A172 (cell line): ENCODE measurements around the gene GABRB3. TPM values are rescaled to one million over a fixed set of nuclear protein-coding genes. Genes with fewer than 3 reads are reported as not detected.

Source experiments
- DNase-seq: peaks from one replicate; pipeline ENCODE4 v3.0.0-alpha.2; 2015; ENCODE audit warnings: low spot score
- total RNA-seq: library from RNA; depleted of rRNA; stranded (reverse); fragments of >200 nt; shearing (Covaris generic); gene quantifications from 2 replicates; pipeline ENCODE4 v1.2.3, GENCODE V29; 2014

GABRB3 gene
- total RNA-seq, 1 experiment from 2014 or later: not detected

DNA sequence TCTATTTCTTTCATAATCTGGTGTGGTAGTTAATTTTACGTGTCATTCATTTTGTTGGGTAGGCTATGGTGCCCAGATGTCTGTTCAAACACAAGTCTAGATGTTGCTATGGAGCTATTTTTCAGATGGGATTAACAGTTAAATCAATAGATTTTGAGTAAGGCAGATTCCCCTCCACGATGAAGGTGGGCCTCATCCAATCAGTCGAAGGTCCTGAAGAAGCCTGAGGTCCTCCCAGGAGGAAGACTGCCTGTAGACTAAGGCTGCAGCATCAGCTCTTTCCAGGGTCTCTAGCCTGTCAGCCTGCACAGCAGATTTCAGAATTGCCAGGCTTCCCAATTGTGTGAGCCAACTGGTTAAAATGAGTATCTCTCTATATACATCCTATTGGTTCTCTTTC is 92.9 kb downstream of the GABRB3 start:
- DNase-seq: no peak

- DNase-seq: no peak
These were observed 96.8 kb downstream of the GABRB3 start for GRCh38 chr15:26676115-26676514.

- DNase-seq: no peak
These were observed 98.4 kb downstream of the GABRB3 start for GRCh38 chr15:26674467-26674866.

GRCh38 chr15:26673445-26673844 is 99.4 kb downstream of the GABRB3 start:
- no peak for DNase-seq

DNA sequence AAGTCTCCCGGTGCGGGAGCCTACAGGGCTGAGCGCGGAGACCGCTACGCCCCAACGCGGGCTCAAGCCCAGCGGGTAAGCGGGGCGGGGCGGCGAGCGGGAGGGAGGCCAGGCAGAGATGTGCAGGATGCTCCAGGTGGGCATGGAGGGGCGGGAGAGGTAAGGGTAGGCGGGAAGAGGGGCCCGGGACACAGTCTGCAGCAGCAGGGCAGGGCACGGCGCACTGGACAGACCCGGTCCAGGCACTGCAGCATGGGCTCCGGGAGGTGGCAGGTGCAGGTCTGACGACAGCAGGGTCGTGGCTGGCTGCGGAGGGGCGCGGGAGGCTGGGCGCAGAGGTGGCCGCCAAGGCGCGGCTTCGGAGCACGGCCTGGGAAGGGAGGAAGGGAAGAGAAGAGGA is 102.8 kb downstream of the GABRB3 start:
- no peak for DNase-seq

DNA sequence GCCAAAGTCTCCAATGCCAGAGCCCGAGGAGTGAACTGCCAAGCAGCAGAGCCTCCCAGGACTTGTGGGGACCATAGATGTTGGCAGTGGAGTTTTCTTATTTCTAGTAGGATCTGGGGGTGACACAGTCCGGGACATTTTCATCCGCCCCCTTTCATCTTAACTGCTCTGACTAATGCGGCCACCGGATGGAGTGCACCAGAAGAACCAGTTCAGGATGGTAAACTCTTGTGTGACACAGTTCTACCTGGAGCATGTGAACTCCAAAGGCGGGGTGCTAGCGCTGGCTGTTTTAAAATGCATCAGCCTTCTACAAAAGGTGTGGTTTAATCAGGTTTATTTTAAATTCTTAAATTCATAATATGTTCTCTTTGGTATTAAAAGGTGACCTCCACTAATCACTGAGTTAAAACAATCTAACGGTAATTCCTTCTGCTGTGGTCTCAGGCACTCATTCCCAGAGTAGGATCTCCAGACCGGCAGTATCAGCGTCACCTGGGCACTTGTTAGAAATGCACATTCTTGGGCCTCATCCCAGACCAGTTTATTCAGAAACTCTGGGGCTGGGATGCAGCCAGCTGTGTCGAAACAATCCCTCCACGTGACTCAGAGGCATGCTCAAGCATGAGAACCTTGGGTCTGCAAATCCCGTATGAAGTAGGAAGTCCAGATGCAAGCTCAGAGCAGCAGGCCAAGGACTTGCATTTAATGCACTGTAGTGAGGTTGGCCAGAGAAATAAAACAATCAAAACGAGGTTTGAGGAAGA is 105.5 kb downstream of the GABRB3 start:
- DNase-seq: no peak

DNA sequence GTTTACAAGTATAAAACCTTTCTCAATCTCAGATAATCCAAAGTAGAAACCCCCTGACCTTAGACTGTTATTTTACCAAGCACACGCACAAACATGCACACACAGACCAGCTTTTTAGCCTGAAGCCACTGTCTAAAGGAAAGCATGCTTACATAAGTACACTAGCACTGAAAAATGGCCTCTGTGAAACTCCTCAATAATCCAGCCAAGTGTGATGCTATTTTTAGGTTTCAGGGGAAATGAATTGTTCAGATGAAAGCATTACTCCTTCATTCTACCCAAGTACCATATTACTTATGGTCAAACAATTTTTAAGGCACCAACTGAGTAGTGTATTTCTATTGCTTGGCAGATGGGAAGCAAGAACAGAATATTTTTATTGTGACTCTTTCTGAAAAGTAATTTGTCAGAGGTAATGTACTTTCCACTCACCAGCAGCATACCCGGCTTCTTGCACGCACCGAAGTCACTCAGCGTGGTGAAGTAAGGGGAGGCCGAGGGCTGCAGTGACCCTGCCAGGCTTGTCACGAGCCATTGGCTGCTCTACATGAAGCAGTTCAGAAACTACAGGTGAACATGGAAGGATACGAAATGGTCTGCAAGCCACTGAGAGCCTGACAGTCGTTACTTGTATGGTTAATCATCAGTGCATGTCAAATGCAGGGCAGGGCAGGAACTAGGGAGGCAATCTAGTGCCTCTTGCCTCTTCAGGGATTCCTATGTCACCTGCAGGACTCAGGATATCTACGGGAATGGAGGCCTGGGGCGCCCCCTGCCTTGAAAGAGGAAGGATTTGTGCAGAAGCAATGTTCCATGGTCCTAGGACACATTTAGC is 106.7 kb downstream of the GABRB3 start:
- DNase-seq: no peak

DNA sequence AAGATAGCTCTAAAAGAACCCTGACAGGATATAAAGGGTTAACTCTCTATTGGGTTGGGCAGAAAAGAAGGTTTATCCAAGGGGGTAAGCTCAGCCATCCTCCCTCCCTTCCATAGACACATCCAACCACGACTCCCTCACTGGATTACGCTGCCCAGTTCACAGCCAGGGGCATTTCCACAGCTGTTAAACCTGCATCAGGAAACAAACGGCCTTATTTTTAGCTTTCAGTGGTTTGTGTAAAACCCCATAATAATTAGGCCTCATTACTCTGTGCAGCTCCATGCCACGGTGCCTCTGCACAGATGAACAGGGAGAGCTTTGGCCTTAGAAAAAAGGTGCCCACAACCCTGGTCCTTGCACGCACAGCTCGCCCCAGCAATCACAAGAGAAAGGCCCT is 110.6 kb downstream of the GABRB3 start:
- DNase-seq: no peak

DNA sequence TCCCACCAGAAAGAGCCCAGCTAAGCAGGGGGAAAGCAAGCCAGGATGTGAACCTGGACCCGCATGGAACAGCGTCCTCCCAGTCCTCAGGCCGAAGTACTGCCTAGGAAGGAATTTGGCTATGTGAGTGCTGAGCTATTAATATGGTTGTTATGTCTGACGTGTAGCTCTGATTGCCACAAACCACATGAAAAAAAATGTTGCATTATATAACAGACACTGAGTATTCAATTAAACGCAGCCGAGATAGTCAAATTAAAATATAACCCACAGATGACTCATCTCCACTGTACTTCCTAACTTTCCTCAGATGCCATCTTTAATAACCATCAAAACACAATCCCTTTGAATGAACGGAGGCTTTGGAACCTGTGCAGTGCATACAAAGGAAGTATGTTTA is 111.1 kb downstream of the GABRB3 start:
- no peak for DNase-seq

DNA sequence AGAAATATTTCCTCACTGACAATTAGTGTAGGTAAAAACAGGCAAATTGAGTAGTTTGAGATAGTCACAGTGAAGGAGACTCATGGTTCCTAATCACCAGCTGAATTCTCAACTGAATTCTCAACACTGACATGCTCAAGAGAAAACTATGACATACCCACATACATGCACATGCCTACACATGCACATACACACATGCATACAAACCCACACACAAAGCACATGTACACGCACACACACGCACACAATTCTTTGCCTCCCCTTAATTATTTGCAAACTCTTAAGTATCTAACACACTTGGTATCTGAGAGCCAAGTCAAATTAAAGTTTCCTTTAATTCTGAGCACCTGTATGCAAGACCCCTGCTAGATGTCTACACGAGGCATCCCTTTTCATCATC is 111.8 kb downstream of the GABRB3 start:
- no peak for DNase-seq

DNA sequence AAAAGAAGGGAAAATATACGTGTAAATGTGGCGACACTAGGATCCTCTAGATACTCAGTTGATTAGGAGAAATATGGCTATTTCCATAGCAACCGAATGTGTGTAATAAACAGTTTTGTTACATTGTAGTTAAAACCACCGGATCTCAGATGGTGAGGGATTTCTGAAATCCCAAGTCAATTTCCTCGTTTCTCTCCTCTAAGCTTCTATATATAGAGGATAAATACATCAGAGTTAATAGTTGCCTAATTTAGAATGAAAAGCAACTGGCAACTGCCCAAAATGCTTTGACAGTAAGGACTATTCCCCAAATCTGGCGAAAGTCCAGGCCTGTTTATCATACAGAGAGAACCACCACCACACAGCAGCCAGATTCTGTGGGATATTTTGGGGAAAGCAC is 112.6 kb downstream of the GABRB3 start:
- DNase-seq: no peak

DNA sequence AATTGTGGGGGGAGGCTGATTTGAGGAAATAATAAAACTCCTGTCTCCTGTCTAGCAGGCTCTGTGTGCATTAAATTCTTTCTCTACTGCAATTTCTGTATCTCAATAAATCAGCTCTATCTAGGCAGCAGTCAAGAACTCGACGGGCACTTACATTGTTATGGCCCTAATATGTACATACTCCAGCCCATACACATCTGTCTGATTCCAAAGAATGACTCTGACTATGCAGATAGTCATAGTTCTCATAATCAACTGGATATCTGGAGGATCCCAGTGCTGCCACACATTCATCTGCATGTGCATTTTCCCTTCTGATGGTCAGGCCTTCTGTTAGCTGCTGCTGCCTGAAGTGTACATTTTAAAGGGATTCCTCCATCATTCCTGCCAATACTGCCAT is 114.6 kb downstream of the GABRB3 start:
- DNase-seq: no peak

GRCh38 chr15:26656080-26656479 is 116.8 kb downstream of the GABRB3 start:
- DNase-seq: no peak

- DNase-seq: no peak
These were observed 121.0 kb downstream of the GABRB3 start for GRCh38 chr15:26651909-26652308.

DNA sequence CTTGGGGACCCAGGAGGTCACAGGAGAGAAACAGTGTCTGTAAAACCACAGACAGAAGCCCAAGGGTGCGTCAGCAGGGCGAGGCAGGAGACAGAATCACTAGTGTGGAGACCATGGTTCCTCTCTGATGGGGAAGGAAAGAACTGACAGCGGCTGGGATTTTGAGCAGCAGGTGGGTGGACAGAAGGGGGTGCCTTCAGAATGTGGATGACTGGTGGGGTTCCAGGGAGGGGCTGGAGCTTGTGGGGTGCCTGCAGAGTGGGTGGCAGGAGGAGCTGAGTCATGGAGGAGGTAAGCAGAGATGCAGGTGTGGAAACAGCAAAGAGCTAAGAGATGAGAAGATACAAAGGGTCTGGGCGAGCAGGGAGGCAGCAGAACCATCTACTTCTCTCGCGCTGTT is 124.2 kb downstream of the GABRB3 start:
- DNase-seq: no peak

GRCh38 chr15:26644948-26645347 is 127.9 kb downstream of the GABRB3 start:
- no peak for DNase-seq

GRCh38 chr15:26641144-26641543 is 131.7 kb downstream of the GABRB3 start:
- no peak for DNase-seq

DNA sequence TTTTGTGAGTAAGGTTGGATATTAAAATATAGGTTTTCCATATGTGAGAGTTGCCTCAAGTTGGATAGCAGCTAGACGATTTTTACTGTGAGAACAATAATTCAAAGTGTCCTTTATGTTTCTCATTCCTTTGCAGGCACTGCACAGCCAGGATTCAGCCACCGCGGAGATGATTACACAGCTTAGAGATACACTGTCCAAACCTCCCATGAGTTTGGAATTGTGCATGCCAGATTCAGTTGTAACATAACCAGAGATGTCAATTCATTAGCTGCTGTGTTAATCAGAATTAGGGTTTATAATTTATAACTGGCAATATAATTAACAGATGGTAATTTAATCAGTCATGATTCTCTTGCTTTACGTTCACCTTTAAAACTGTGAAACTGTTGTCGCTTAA is 132.3 kb downstream of the GABRB3 start:
- DNase-seq: no peak

GRCh38 chr15:26639966-26640365 is 132.9 kb downstream of the GABRB3 start:
- DNase-seq: no peak

- no peak for DNase-seq
These were observed 137.3 kb downstream of the GABRB3 start for GRCh38 chr15:26635614-26636013.

DNA sequence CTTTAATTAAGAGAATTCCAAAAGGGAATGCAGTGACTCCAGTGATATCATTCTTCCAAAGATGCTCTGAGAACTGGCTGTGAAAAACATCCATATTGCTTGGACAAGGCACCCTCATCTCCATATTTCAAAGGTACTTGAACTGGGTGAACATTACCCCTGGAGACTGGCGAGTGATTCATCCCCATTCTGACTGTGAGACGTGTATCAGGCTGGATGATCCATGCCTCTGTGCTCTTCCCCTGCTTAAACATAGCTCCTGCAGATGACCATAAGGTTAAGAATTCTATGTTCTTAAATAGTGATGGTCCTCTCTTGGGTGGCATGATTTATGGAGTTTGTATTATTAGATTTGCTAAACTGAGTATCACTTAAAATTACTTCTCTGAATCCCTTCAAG is 137.8 kb downstream of the GABRB3 start:
- DNase-seq: no peak

- DNase-seq: no peak
These were observed 138.5 kb downstream of the GABRB3 start for GRCh38 chr15:26634319-26634718.

GRCh38 chr15:26632500-26632899 is 140.4 kb downstream of the GABRB3 start:
- no peak for DNase-seq
